HG02588 (cell line): ENCODE measurements around the gene PTPRQ.

ENCODE experiments used
- ATAC-seq: cut with Tn5 transposase; IDR thresholded peaks from one replicate; pipeline ENCODE4 v1.9.1; 2021; ENCODE audit warnings: mild to moderate bottlenecking, moderate library complexity; ENCODE audit not compliant: unreplicated experiment

Gene PTPRQ

DNA sequence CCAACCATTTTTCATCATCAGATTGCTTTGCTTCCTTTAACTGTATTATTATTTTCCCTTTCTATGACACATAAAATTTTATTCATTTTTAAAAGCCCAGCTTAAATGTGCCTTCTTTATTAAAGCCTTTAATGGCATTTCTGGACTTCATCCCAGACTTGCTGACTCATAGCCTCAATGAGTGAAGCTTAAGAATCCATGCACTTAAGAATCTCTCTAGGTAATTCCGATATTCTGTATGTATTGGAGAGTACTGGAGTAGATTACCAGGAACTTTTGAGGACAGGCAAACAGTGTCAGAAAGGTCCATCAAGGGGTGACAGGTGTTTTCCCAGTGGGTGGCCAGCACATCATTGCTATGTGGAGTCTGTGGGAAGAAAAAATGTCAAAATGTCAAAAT, 107.9 kb downstream of the PTPRQ start:
- ATAC-seq = no peak

DNA sequence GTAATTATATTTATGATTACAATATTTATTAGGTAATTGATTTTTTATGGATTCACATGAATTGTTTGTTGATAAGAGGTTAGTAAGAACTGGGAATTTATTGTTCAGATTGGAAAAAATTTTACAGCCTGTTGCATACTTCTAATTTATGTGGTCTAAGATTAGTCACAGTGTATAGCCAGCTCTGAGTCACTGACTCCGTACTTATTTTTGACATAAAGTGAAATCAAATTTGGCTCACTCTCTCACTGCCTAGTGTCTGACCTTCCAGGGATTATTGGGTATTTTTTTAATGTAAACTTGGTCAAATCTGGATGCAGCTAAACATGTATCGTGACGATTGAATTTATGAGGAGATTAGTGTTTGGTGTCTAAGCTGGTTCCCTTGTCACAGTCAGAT, 109.3 kb downstream of the PTPRQ start:
- no peak for ATAC-seq

DNA sequence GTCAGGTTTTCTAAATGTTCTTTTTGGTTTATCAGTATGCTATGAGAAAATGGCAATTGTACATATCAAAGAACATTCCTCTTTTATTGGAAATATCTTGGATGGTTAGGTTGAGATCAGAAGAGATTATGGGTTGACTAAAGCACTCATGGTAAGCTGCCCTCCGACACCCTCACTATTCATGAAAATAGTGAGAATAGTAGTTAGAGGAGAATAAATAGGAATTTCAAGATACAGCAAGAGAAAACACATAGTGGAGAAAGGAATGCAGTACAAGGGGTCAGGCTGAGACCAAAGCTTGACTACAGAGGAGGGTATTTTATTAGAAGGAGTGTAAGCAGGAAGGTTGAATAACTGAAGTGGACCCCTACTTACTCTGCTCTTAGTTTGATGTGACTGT, 112.5 kb downstream of the PTPRQ start:
- ATAC-seq = no peak

DNA sequence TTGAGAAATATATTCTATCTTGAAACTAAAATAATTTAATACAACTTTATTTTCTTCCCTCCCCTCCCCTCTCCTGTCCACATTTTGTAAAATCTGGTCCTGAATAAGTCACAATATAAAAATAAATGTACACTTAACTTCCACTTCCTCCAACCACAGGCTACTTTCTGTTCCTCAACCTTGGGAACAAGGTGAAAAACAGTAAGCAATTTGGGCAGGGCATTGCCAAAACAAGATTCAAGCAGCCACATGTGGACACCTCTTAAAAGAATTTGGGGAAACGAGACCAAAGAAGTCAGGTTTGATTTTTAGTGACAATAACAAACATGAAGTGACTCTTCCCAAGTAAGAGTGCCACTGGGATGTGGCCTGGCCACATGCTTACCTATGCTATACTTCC, 115.7 kb downstream of the PTPRQ start:
- no peak for ATAC-seq

DNA sequence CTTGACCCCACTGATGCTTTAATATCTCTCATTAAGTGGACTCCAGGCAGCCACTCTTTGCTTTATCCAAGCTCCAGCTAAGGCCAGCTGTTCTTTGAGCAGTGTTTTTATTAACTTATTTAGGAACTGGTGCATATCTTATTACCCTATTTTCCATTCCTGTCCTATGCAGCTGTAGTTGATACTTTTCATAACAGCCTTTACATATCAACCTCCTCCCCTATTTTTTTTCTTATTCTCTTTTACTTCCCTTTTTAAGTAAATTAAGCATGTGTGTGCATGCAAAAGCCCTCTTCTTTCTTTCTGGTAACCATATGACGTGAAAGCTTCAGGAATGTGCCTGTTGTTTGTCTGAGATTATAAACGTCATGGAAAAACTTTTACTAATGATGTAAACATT, 121.2 kb downstream of the PTPRQ start:
- no peak for ATAC-seq

DNA sequence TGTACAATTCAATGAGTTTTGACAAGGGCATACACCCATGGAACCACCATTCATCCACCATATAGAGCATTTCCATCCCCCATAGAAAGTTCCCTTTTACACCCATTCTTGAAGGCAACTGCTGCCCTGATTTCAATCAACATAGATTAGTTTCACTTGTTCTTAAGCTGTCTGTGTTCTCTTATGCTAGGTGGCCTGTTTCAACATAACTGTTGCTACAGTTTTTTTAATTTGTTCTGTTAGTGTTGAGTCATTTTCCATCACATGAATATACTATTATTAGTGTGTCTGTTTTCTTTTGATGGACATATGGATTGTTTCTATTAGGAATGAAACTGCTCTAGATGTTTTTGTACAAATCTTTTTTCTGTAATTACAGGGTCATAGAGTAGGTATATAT, 123.4 kb downstream of the PTPRQ start:
- no peak for ATAC-seq

DNA sequence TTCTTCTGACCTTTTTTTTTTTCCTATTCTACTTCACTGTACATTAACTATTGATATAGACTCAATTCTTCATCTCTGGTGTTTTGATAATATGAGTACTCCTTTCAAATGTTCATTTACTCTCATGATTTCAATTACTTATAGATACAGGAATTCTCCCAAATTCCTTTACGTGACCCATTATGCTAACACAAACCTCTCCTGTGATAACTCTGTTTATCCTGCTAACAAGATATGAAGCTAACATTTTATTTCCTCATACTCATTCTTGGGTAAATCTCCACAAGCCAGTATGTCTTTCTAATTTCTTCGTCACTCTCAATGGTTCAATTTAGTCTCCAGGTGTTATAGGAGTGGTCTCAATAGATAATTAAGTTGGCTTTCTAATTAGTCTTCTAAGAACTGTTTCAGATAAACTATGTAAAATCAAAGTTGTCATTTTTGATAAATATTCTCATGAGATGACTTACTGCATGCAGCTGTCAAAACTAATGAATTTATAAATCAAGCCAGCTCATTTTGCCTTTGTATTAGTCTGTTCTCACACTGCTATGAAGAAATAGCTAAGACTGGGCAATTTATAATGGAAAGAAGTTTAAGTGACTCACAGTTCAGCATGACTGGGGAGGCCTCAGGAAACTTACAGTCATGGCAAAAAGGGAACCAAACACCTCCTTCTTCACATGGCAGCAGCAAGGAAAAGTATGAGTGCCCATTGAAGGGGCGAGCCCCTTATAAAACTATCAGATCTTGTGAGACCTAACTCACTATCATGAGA, 132.8 kb downstream of the PTPRQ start:
- no peak for ATAC-seq

DNA sequence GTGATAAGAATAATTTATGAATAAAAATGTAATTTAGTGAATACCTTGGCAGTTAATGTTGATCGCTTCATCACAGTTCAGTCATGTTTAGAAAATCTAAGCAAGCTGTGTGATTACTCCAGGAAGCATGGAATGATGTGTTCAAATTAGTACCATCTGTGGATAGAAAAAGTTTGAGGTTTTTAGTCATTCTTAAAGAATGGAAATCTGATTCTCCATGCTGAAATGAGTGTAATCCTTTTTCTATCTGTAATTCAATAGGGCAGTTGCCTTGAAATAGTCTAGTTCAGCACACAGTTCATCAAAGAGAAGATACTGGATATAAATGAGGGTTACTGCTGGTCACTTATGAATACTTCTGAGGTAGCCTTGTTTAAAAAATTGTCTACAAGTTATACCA, 136.2 kb downstream of the PTPRQ start:
- no peak for ATAC-seq

DNA sequence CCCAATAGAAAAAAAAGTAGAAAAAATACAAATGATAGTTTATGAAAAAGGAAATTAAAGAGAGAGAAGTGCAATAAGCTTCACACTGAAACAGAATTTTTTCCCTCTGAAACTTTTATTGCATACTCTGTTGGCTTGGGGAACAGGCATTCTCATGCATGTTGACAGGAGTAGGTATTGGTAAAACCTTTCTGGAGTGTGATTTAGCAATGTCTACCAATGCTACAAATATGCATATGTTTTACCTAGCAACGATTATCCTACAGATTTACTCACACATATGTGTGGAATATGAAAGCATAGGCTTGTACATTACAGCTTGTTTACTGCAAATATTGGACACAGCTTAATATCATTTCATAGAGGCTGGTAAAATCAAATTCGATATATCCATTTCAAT, 137.7 kb downstream of the PTPRQ start:
- no peak for ATAC-seq

DNA sequence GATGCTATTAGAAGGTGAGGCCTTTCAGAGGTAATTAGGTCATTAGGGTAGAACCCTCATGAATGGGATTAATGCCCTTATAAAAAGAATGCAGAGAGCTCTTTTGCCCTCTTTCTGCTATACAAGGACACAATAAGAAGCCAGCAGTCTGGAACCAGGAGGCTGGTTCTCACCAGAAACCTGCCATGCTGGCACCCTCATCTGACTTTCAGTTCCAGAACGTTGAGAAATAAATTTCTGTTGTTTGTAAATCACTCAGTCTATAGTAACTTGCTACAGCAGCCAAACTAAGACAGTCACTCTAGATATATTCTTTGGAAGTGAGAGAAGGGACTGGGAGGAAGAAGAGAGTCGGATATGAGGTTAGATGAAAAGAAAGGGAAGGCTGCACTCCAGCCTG, 138.4 kb downstream of the PTPRQ start:
- no peak for ATAC-seq

DNA sequence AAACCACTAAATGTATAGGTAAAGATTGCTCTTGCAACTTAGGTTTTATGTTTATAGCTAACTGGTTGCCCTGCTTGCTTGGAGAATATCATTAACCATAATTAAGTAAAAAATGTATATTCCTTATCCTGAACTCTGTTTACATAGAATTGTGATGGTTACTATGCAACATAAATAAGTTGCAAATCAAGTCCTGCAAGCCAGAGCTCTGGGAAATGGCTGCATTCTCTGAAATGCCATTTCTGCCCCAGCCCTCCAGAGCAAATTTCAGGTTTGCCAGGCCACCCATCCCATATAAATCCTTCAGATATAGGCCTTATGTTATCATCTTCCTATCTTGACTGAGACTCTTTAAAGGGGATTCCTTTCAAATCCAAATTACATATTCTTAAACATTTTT, 145.0 kb downstream of the PTPRQ start:
- no peak for ATAC-seq

DNA sequence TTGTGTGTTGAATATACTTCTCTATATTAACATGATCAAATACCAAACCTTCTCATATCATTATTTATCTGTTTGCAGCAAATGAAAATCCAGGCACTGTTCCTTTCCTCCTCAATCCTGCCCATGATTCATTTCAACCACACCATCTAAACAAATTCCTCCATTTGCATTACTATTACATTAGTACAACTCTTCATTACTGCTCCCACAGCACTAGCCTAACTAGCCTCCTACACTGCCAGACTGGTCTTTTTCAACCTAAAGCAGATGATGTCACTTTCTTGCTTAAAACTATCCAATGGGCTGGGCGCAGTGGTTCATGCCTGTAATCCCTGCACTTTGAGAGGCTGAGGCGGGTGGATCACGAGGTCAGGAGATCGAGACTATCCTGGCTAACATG, 146.1 kb downstream of the PTPRQ start:
- no peak for ATAC-seq

DNA sequence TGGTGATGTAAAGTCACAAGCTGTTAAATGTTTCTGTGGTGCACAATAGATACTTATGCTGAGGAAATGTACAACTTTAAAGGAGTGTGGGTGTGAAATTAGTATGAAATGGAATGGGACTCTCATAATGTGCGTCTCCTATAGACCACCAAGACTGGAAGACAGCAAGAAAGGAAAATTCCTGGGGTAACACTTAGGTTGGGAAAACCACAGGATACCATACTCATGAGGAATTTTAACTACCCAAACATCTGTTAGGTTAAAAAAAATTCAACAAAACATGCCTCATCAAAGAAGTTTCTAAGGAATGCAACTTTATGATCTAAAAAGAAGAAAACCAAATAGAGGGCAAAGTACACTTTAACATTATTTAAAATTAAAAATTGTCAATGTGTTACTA, 149.7 kb downstream of the PTPRQ start:
- no peak for ATAC-seq

DNA sequence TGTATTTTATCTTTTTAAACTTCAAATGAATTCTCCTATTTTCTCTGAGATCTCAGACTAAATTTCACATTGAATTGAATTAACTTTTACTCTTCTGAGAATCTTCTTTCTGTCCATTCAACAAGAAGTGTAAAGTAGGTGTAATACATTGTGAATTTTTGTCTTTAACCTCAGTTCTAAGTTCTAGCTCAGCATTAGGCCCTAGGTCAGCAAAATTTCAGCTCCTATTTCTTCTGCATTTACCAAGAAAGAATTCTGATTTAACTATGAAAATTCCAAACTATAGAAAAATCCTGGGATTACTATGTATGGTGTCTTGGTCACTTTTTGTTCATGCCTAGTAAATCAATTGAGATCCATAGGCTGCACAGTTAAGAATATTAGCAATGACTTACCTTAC, 152.5 kb downstream of the PTPRQ start:
- no peak for ATAC-seq

DNA sequence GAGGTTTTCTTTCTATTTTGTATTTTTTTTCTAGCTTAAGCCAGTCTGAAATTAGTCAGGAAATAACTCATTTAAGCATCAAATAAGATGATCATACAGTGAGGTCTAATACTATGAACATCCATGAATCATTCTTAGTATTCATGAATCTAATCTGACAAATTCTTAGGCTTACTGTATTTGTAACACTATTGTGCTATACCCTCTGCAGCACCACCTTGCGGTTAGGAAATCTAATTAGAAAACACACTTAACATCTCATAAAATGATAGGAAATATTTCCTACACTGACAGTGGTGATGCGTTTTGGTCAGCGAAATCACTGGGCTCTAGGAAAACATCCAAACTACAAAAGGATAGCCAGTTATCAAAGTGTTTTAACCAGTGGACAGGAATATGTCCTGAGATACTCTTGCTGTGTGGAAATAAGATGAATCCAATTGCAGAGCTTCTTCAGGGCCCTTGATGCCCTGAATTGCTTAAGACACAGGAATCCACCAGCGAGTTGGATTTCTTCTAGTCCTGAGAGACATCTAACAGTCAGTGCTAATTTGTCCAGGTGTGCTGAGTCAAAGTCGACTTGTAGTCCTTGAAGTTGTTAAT, 154.1 kb downstream of the PTPRQ start:
- ATAC-seq = no peak

DNA sequence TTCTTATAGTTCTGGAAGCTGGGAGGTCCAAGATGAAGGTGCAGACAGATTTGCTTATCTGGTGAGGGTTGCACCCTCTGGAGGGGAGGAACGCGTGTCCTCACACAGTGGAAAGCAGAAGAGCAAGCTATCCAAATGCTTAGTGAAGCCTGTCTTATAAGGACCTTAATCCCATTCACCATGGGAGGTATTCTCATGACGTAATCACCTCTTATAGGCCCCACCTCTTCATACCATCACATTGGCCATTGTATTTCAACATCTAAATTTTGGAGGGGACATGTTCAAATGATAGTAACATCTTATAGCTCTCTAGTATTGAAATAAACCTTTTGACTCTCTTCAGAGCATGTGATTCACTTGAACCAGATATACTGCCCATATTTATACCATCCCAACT, 158.4 kb downstream of the PTPRQ start:
- ATAC-seq = no peak

DNA sequence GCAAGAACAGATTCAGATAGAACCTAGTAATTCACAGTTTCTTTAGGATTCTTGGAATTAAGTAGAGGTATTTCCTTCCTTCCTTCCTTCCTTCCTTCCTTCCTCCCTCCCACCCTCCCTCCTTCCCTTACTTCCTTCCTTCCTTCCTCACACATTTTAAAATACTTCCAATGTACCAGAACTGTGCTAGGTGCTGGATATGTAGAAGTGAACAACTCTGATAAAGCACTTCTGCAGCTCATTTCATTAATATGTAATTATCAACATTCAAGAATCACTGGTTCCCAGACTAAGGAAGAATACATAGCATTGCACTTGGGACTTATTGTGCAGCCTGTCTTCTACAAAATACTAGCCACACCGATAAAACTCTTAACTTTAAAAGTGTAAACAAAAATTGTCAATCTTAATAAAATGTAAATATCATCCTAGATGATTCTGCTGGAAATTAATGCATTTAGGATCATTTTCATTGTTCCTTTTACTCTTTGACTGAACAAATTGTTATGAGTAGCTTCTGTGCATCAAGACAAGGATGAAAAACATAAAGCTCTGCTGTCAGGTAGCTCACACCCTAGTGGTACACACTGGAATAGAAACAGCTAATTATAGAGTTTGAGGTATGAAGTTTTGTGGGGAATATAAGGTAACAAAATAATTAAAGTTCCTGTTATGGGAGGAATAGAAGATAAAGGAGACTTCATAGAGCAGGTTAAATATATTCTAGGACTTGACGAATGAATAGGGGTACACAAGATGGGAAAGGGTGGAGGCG, 163.5 kb downstream of the PTPRQ start:
- no peak for ATAC-seq

DNA sequence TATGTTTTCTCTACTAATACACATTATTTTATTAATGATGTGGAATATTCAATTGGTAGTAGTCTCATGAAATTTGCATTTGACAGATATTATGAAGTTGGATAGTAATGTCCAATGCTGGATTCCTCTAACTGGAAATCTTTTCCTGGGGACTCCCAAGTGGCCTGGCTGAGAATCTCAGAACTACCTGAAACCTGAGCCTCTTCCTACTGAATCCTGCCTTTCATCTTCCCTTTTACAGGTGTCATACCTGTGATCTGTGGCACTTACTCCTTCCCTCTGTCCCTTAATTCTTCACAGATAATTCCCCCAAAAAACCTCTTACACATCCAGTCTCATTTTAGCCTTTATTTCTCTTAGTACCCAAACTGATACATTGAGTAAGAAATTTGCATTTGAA, 173.7 kb downstream of the PTPRQ start:
- ATAC-seq = no peak

DNA sequence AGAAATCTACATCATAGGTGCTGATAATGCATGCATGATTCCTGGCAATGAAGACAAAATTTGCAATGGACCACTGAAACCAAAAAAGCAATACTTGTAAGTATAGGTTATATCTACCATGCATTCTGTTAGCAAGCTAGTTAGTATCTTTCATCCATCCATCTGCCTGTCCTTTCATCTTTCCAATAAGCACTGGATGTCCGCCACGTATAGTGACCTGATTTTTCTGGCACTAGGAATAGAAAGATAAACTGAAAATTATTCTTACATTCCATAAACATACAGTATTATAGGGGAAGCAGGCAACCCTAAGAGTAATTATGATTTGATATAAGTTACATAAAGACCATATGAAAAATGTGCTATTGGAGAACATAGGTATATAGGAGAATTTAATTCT, 176.2 kb downstream of the PTPRQ start:
- ATAC-seq = no peak

DNA sequence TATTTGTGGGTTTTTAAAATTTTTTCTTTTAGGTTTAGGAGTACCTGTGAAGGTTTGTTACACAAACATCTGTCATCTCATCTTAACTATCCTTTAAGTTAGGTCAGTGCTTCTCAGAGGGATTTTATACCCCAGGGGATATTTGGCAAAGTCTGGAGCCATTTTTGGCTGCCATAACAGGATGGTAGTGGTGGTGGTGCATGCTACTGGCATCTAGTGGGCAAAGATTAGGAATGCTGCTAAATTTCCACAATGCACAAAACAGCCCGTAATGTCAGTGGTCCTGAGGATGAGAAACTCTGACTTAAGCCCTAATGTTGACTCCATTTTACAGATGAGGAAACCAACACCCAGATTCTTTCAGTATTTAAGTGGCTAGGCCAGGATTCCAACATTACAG, 178.2 kb downstream of the PTPRQ start:
- no peak for ATAC-seq

DNA sequence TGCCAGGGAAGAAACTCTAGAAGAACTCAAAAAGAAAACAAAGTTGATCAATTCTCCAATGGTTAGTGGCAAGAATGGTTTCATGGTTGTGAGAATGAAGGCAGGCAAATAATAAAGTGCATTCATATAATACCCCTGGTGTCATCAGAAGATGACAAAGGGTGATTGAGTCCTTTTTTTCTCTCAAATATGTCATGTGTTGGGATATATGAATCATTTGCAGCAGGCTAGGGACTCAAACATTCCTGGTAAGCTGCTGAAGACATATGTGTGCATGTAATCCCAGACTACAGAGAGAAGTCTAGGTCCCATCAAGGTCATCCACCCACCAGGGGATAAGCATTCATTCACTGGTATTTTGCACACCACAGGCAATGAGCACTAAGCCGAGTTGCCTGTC, 181.0 kb downstream of the PTPRQ start:
- no peak for ATAC-seq

DNA sequence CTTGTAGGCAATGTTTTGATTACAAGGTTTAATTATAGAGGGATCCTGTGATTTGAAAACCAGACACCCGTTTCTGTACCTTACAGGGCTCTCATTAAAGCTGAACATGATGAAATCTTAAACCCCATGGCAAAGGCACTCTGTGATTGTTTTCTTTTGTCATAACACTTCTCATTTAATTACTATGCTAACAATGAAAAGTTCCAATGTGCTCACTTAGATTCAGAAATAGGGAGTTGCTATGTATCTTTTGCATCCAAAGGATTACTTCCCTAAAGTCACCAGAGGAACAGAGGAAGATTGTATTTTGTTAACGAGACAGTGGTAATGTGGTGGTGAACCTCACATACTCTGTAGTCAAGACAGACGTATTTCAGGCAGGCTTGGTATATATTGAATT, 181.9 kb downstream of the PTPRQ start:
- ATAC-seq = no peak
